ENCODE measurements around the gene SLCO2A1.
"Not testable (repeated sequence)": the region's sequence is repeated elsewhere in the genome, so short reads cannot be mapped to it uniquely, and the experiment has no call there.

SLCO2A1 gene

GRCh38 chr3:134029734-134030378 is at the start of gene SLCO2A1:
Gene SLCO2A1, minus strand, starts transcription at chr3:134029925. Its CDS starts 123 bp downstream, at chr3:134029802.
- no peak for DNase-seq

- no peak for DNase-seq
These were observed 49.4 kb upstream of the SLCO2A1 start for GRCh38 chr3:134079111-134079547.

GRCh38 chr3:134078169-134078831 is 48.6 kb upstream of the SLCO2A1 start:
- DNase-seq: no peak

GRCh38 chr3:134077649-134078161 is 48.0 kb upstream of the SLCO2A1 start:
- no peak for DNase-seq

- no peak for DNase-seq
These were observed 47.1 kb upstream of the SLCO2A1 start for GRCh38 chr3:134076851-134077250.

GRCh38 chr3:134075846-134076245 is 46.1 kb upstream of the SLCO2A1 start:
- DNase-seq: no peak

GRCh38 chr3:134075568-134075825 is 45.8 kb upstream of the SLCO2A1 start:
- no peak for DNase-seq

GRCh38 chr3:134074790-134075567 is 45.3 kb upstream of the SLCO2A1 start:
- DNase-seq: no peak

- no peak for DNase-seq
These were observed 44.5 kb upstream of the SLCO2A1 start for GRCh38 chr3:134074001-134074789.

GRCh38 chr3:134073583-134073945 is 43.8 kb upstream of the SLCO2A1 start:
- no peak for DNase-seq

GRCh38 chr3:134072881-134073582 is 43.3 kb upstream of the SLCO2A1 start:
- no peak for DNase-seq

- DNase-seq: not testable (repeated sequence)
These were observed 40.6 kb upstream of the SLCO2A1 start for GRCh38 chr3:134070281-134070680.

GRCh38 chr3:134068429-134068828 is 38.7 kb upstream of the SLCO2A1 start:
- DNase-seq: no peak

- no peak for DNase-seq
These were observed 37.9 kb upstream of the SLCO2A1 start for GRCh38 chr3:134067531-134068161.

- DNase-seq: no peak
These were observed 37.2 kb upstream of the SLCO2A1 start for GRCh38 chr3:134066651-134067530.

GRCh38 chr3:134066158-134066541 is 36.4 kb upstream of the SLCO2A1 start:
- no peak for DNase-seq

- no peak for DNase-seq
These were observed 35.8 kb upstream of the SLCO2A1 start for GRCh38 chr3:134065252-134066157.

GRCh38 chr3:134064081-134064480 is 34.4 kb upstream of the SLCO2A1 start:
- DNase-seq: no peak

- DNase-seq: no peak
These were observed 31.7 kb upstream of the SLCO2A1 start for GRCh38 chr3:134061401-134061800.
